ENCODE data around the gene WFIKKN2.

WFIKKN2 gene

DNA sequence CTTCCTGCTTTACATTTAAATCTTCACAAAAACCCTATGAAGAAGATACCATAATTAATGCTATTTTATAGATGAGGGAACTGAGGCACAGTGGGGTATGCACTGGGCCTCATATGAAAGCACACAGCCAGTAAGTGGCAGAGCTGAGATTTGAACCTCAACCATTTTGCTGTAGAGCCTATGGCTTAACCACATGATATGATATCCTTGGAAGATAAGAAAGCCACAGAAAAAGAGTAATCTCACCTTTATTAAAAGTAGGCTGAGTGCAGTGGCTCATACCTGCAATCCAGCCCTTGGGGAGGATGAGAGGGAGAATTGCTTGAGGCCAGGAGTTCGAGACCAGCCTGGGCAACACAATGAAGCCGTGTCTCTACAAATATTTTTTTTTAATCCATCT, 45.8 kb downstream of the WFIKKN2 start:
- Histone ChIP-seq H3K27ac (ENCODE audit: low read depth, low read length) (no peak overlapping the region), H4K8ac (ENCODE audit: low read depth, low read length) (no peak overlapping the region), H3K27me3 (ENCODE audit: insufficient read depth, low read length) (no peaks in the 10 kb centered on the region), H3K9ac (ENCODE audit: low read length) (no peak overlapping the region), H3K18ac (ENCODE audit: low read length) (no peak overlapping the region), H3K4ac (ENCODE audit: low read depth, low read length) (no peak overlapping the region), H3K36me3 (ENCODE audit: control insufficient read depth in 1 of 2, insufficient read depth in 2 of 2, low read length in 2 of 2) (no peaks in the 10 kb centered on the region), H2AFZ (ENCODE audit: insufficient read depth, low read length, poor library complexity) (no peak overlapping the region), H3K4me1 (ENCODE audit: control insufficient read depth in 1 of 2, insufficient read depth in 2 of 2, low read length in 2 of 2) (peaks cover 12 to 13% of the 10 kb centered on the region in 2 experiments), H3K9me3 (ENCODE audit: insufficient read depth, low read depth, low read length) (no peaks in the 10 kb centered on the region), H2BK12ac (ENCODE audit: low read length) (no peak overlapping the region), H2AK5ac (ENCODE audit: low read length) (no peak overlapping the region), H4K12ac (ENCODE audit: low read depth, low read length) (no peak overlapping the region), H3K79me2 (ENCODE audit: control insufficient read depth, insufficient read depth, low read length, poor library complexity) (no peaks in the 10 kb centered on the region), H3K79me1 (ENCODE audit: low read length) (peaks cover 2% of the 10 kb centered on the region), H2BK5ac (ENCODE audit: low read depth, low read length, poor library complexity) (no peak overlapping the region), H3K23ac (ENCODE audit: low read length) (no peak overlapping the region), H3K4me2 (ENCODE audit: low read length) (no peak overlapping the region), H3K4me3 (ENCODE audit: low read depth, low read length) (no peak overlapping the region), H3K14ac (ENCODE audit: low read length) (no peak overlapping the region), H4K91ac (ENCODE audit: low read depth, low read length) (no peak overlapping the region), H2BK120ac (ENCODE audit: insufficient read depth, low read length, poor library complexity) (no peak overlapping the region)
- no CpG with 5 or more reads among the region's 2 CpGs for WGBS (ENCODE audit: extremely low coverage, insufficient coverage, insufficient read length)
- no peak for DNase-seq

- Histone ChIP-seq H2BK12ac (ENCODE audit: low read length) (no peak overlapping the region), H3K14ac (ENCODE audit: low read length) (no peak overlapping the region), H3K27me3 (ENCODE audit: insufficient read depth, low read length) (no peaks in the 10 kb centered on the region), H3K18ac (ENCODE audit: low read length) (peak overlapping the region; percentile 82), H3K4me3 (ENCODE audit: low read depth, low read length) (no peak overlapping the region), H4K8ac (ENCODE audit: low read depth, low read length) (no peak overlapping the region), H2BK120ac (ENCODE audit: insufficient read depth, low read length, poor library complexity) (no peak overlapping the region), H3K9ac (ENCODE audit: low read length) (no peak overlapping the region), H3K4ac (ENCODE audit: low read depth, low read length) (no peak overlapping the region), H3K79me2 (ENCODE audit: control insufficient read depth, insufficient read depth, low read length, poor library complexity) (no peaks in the 10 kb centered on the region), H3K4me1 (ENCODE audit: control insufficient read depth in 1 of 2, insufficient read depth in 2 of 2, low read length in 2 of 2) (peaks cover 12 to 18% of the 10 kb centered on the region in 2 experiments), H3K36me3 (ENCODE audit: control insufficient read depth in 1 of 2, insufficient read depth in 2 of 2, low read length in 2 of 2) (no peaks in the 10 kb centered on the region), H2AFZ (ENCODE audit: insufficient read depth, low read length, poor library complexity) (no peak overlapping the region), H4K91ac (ENCODE audit: low read depth, low read length) (no peak overlapping the region), H3K23ac (ENCODE audit: low read length) (no peak overlapping the region), H3K27ac (ENCODE audit: low read depth, low read length) (peak overlapping the region; percentile 37), H3K4me2 (ENCODE audit: low read length) (no peak overlapping the region), H2AK5ac (ENCODE audit: low read length) (no peak overlapping the region), H4K12ac (ENCODE audit: low read depth, low read length) (no peak overlapping the region), H2BK5ac (ENCODE audit: low read depth, low read length, poor library complexity) (no peak overlapping the region), H3K79me1 (ENCODE audit: low read length) (peaks cover 2% of the 10 kb centered on the region), H3K9me3 (ENCODE audit: insufficient read depth, low read depth, low read length) (no peaks in the 10 kb centered on the region)
- peak; percentile 27 to 30 for DNase-seq
- WGBS (ENCODE audit: extremely low coverage, insufficient coverage, insufficient read length), result no CpG with 5 or more reads among the region's 7 CpGs
These were observed 47.5 kb downstream of the WFIKKN2 start for GRCh38 chr17:50882851-50883250.

DNA sequence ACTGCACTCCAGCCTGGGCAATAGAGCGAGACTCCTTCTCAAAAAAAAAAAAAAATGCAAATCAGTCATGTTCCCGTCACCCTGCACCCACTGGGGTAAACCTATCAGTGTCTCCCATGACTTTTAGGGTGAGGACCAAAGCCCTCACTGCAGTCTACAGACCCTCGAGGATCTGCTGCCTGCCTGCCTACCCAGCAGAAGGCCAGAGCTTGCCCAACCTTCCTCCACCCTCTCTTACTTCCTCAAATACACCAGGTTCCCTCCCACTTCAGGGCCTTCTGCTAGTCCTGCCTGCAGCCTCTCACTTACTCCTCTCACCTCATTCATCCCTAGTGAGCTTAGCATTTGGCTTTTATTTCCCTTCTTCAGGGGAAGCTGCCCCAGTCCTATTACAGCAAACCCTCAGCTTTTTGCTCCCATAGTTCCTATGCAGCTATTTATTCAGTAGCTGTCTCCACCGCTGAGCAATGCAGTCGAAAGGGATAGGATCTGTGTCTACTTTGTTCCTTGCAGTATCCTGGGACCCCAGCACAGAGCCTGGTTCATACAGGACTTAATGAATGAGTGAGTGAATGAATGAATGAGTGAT, 48.6 kb downstream of the WFIKKN2 start:
- H2BK120ac ChIP-seq (ENCODE audit: insufficient read depth, low read length, poor library complexity), result no peak overlapping the region
- no peaks in the 10 kb centered on the region for H3K27me3 ChIP-seq (ENCODE audit: insufficient read depth, low read length)
- no peak for DNase-seq
- no peak overlapping the region for H4K12ac ChIP-seq (ENCODE audit: low read depth, low read length)
- H3K23ac ChIP-seq (ENCODE audit: low read length), result no peak overlapping the region
- no peak overlapping the region for H2BK12ac ChIP-seq (ENCODE audit: low read length)
- H3K79me1 ChIP-seq (ENCODE audit: low read length), result peaks cover 2% of the 10 kb centered on the region
- no peaks in the 10 kb centered on the region for H3K36me3 ChIP-seq (ENCODE audit: control insufficient read depth in 1 of 2, insufficient read depth in 2 of 2, low read length in 2 of 2)
- H3K27ac ChIP-seq (ENCODE audit: low read depth, low read length), result no peak overlapping the region
- H2BK5ac ChIP-seq (ENCODE audit: low read depth, low read length, poor library complexity), result no peak overlapping the region
- peak overlapping the region; percentile 24 for H4K8ac ChIP-seq (ENCODE audit: low read depth, low read length)
- H3K79me2 ChIP-seq (ENCODE audit: control insufficient read depth, insufficient read depth, low read length, poor library complexity), result no peaks in the 10 kb centered on the region
- no peak overlapping the region for H3K14ac ChIP-seq (ENCODE audit: low read length)
- H3K9me3 ChIP-seq (ENCODE audit: insufficient read depth, low read depth, low read length), result no peaks in the 10 kb centered on the region
- no peak overlapping the region for H4K91ac ChIP-seq (ENCODE audit: low read depth, low read length)
- H3K4me1 ChIP-seq (ENCODE audit: control insufficient read depth in 1 of 2, insufficient read depth in 2 of 2, low read length in 2 of 2), result peaks cover 12 to 20% of the 10 kb centered on the region in 2 experiments
- no CpG with 5 or more reads among the region's 5 CpGs for WGBS (ENCODE audit: extremely low coverage, insufficient coverage, insufficient read length)
- H2AK5ac ChIP-seq (ENCODE audit: low read length), result no peak overlapping the region
- H3K9ac ChIP-seq (ENCODE audit: low read length), result no peak overlapping the region
- H3K4ac ChIP-seq (ENCODE audit: low read depth, low read length), result no peak overlapping the region
- peak overlapping the region; percentile 8 for H2AFZ ChIP-seq (ENCODE audit: insufficient read depth, low read length, poor library complexity)
- no peak overlapping the region for H3K4me2 ChIP-seq (ENCODE audit: low read length)
- H3K4me3 ChIP-seq (ENCODE audit: low read depth, low read length), result no peak overlapping the region
- no peak overlapping the region for H3K18ac ChIP-seq (ENCODE audit: low read length)

- WGBS (ENCODE audit: extremely low coverage, insufficient coverage, insufficient read length), result no CpG with 5 or more reads among the region's 8 CpGs
- H4K8ac ChIP-seq (ENCODE audit: low read depth, low read length), result peak overlapping the region; percentile 24
- peaks cover 2% of the 10 kb centered on the region for H3K79me1 ChIP-seq (ENCODE audit: low read length)
These were observed 49.3 kb downstream of the WFIKKN2 start for GRCh38 chr17:50884439-50885311.

More at GRCh38 chr17:50884439-50885311, 49.3 kb downstream of the WFIKKN2 start:
- Histone ChIP-seq H4K91ac (ENCODE audit: low read depth, low read length) (peak overlapping the region; percentile 5), H3K36me3 (ENCODE audit: control insufficient read depth in 1 of 2, insufficient read depth in 2 of 2, low read length in 2 of 2) (no peaks in the 10 kb centered on the region), H3K14ac (ENCODE audit: low read length) (no peak overlapping the region), H2BK12ac (ENCODE audit: low read length) (no peak overlapping the region), H4K12ac (ENCODE audit: low read depth, low read length) (no peak overlapping the region), H3K27me3 (ENCODE audit: insufficient read depth, low read length) (no peaks in the 10 kb centered on the region), H3K4me3 (ENCODE audit: low read depth, low read length) (peak overlapping the region; percentile 13), H3K23ac (ENCODE audit: low read length) (peak overlapping the region; percentile 34), H2AFZ (ENCODE audit: insufficient read depth, low read length, poor library complexity) (no peak overlapping the region), H3K9me3 (ENCODE audit: insufficient read depth, low read depth, low read length) (no peaks in the 10 kb centered on the region), H3K79me2 (ENCODE audit: control insufficient read depth, insufficient read depth, low read length, poor library complexity) (no peaks in the 10 kb centered on the region), H2BK5ac (ENCODE audit: low read depth, low read length, poor library complexity) (no peak overlapping the region), H3K4me1 (ENCODE audit: control insufficient read depth in 1 of 2, insufficient read depth in 2 of 2, low read length in 2 of 2) (peaks cover 12 to 20% of the 10 kb centered on the region in 2 experiments), H3K4ac (ENCODE audit: low read depth, low read length) (no peak overlapping the region), H3K9ac (ENCODE audit: low read length) (no peak overlapping the region), H2AK5ac (ENCODE audit: low read length) (no peak overlapping the region), H3K4me2 (ENCODE audit: low read length) (no peak overlapping the region), H2BK120ac (ENCODE audit: insufficient read depth, low read length, poor library complexity) (no peak overlapping the region), H3K27ac (ENCODE audit: low read depth, low read length) (no peak overlapping the region), H3K18ac (ENCODE audit: low read length) (no peak overlapping the region)
- DNase-seq, result no peak

Measured in trophoblast cell (in vitro differentiated cells and primary cell).